K562 (cell line): Measurements from ENCODE around the gene NUDT21. TPM values are rescaled to one million over a fixed set of nuclear protein-coding genes. Genes with fewer than 3 reads are reported as not detected.
A peak's percentile ranks its signal among the peaks of the same experiment; 100 is the strongest.

Experiments
- ATAC-seq: fragments of 200-7000 bp; cut with Tn5 transposase; 3 replicates; pipeline ENCODE4 v1.9.1; 2020; ENCODE audit warnings: moderate library complexity
- BruUV-seq: library from RNA; stranded (reverse); fragments of 400-500 nt; replicated peaks from 2 replicates; lab custom pipeline; 2021; lab: Mats Ljungman, UMichigan
- CTCF ChIA-PET: fragments of 300-600 bp; formaldehyde crosslinking; extraction: SDS; loops from one replicate; lab custom pipeline; 2021; ENCODE audit warnings: low intra/inter-chr PET ratio; lab: Yijun Ruan, JAX
- POLR2A ChIA-PET: fragments of 300-600, 350-650 bp; sonication (Branson Sonifier 250); formaldehyde crosslinking; extraction: SDS; loops from one replicate; lab custom pipeline; 2021; ENCODE audit warnings: antibody characterized with exemption, inconsistent platforms; lab: Yijun Ruan, JAX
- DNase-seq, 4 experiments: peaks; one replicate each; pipeline versions ENCODE4 v3.0.0 to v3.0.0-alpha.2; 2011 to 2018; ENCODE audit warnings: low spot score in 3 of 4, mixed read lengths in 3 of 4; ENCODE audit errors: extremely low read depth in 1 of 4
- FAIRE-seq: peaks from 2 replicates; lab custom pipeline; 2011; peaks lifted over from hg19 to GRCh38; lab: Jason Lieb, UNC
- H2AFZ ChIP-seq: 2 replicates; pipeline ENCODE4 v1.6.0; 2011; ENCODE audit warnings: low read depth, low read length, control low read depth, inconsistent platforms
- H3K27ac ChIP-seq: fragments of 200-600 bp; 3 replicates; pipeline ENCODE4 v1.8.0; 2011; ENCODE audit warnings: low read depth, mild to moderate bottlenecking, control low read depth, inconsistent platforms, low read length, moderate library complexity, mixed read lengths; ENCODE audit errors: extremely low read depth
- H3K27me3 ChIP-seq, 2 experiments: fragments of 300-600 bp in 1 of 2; 2 replicates in 1 of 2; 3 replicates in 1 of 2; pipeline versions ENCODE4 v1.6.0 to v1.8.0; 2011; ENCODE audit warnings: inconsistent platforms in 2 of 2, low read length in 2 of 2, mild to moderate bottlenecking in 1 of 2, mixed read lengths in 1 of 2, moderate library complexity in 1 of 2; ENCODE audit not compliant: control insufficient read depth in 2 of 2, insufficient read depth in 2 of 2
- H3K36me3 ChIP-seq: fragments of 300-600 bp; 3 replicates; pipeline ENCODE4 v1.8.0; 2011; ENCODE audit warnings: mild to moderate bottlenecking, low read length, inconsistent platforms; ENCODE audit not compliant: control insufficient read depth, insufficient read depth
- H3K4me1 ChIP-seq, 2 experiments: fragments of 200-600 bp in 1 of 2; replicated peaks in 1 of 2; 2 replicates in 1 of 2; 3 replicates in 1 of 2; pipeline versions ENCODE4 v1.5.1 to v1.8.0; 2011; ENCODE audit warnings: inconsistent platforms in 2 of 2, low read length in 2 of 2, mild to moderate bottlenecking in 1 of 2, mixed read lengths in 1 of 2, moderate library complexity in 1 of 2; ENCODE audit not compliant: control insufficient read depth in 2 of 2, insufficient read depth in 2 of 2
- H3K4me2 ChIP-seq: 2 replicates; pipeline ENCODE4 v1.6.1; 2011; ENCODE audit warnings: low read length, control low read depth, inconsistent platforms, mixed read lengths; ENCODE audit not compliant: insufficient read depth
- H3K4me3 ChIP-seq: fragments of 200-600 bp; sonication (generic), shearing (Covaris generic); 2 replicates; pipeline ENCODE4 v1.5.1; 2016; ENCODE audit warnings: control low read depth, inconsistent platforms
- H3K79me2 ChIP-seq: fragments of 200-600 bp; 3 replicates; pipeline ENCODE4 v1.8.0; 2011; ENCODE audit warnings: low read length, inconsistent platforms; ENCODE audit not compliant: control insufficient read depth, insufficient read depth
- H3K9ac ChIP-seq, 2 experiments: 2 replicates each; pipeline versions ENCODE4 v1.6.0 to v1.6.1; 2011; ENCODE audit warnings: low read depth in 2 of 2, low read length in 2 of 2, control low read depth in 1 of 2, inconsistent platforms in 1 of 2, mild to moderate bottlenecking in 1 of 2, mixed read lengths in 1 of 2; ENCODE audit not compliant: insufficient read depth in 1 of 2
- H3K9me1 ChIP-seq: one replicate; pipeline ENCODE4 v1.6.0; 2011; ENCODE audit warnings: inconsistent platforms, mild to moderate bottlenecking, low read length, moderate library complexity; ENCODE audit not compliant: control insufficient read depth, insufficient read depth
- H3K9me3 ChIP-seq: replicated peaks from 2 replicates; pipeline ENCODE4 v1.5.1; 2011; ENCODE audit warnings: low read depth, low read length, inconsistent platforms; ENCODE audit not compliant: control insufficient read depth, insufficient read depth
- H4K20me1 ChIP-seq: replicated peaks from 2 replicates; pipeline ENCODE4 v1.6.1; 2011; ENCODE audit warnings: low read length, inconsistent platforms, mixed read lengths; ENCODE audit not compliant: control insufficient read depth, insufficient read depth
- WGBS: fragments of 100-300 bp; shearing (Covaris generic); methylation state at CpG from one replicate; pipeline ENCODE4 v1.1.6; 2016; ENCODE audit warnings: low coverage, mixed read lengths; ENCODE audit not compliant: insufficient coverage; ENCODE audit errors: missing lambda C conversion rate; 5-methylcytosine and 5-hydroxymethylcytosine counted together
- in situ Hi-C: fragments of 300-500 bp; cut with MboI; formaldehyde crosslinking; loops from 4 replicates; pipeline ENCODE4 v1.15.0; 2018; ENCODE audit warnings: inconsistent platforms, mixed read lengths
- intact Hi-C: fragments of 100-400 bp; cut with micrococcal nuclease; formaldehyde crosslinking; loops from 2 replicates; pipeline ENCODE4 v1.14.2; 2022
- polyA plus RNA-seq, 8 experiments: library from polyadenylated mRNA; depleted of rRNA in 4 of 8; stranded (reverse) in 5 of 8; unstranded in 3 of 8; fragments of >200 nt; fragmentation: Nextera tagmentation in 2 of 8; fragmentation: Illumina TruSeq in 1 of 8; extraction: Ambion mirVana in 2 of 8; extraction: Trizol in 1 of 8; gene quantifications; 2 replicates each; pipeline versions ENCODE4 v1.2.1 to v1.2.3, GENCODE V29; 2011 to 2014; ENCODE audit warnings: inconsistent platforms in 1 of 8, missing spikeins in 1 of 8
- total RNA-seq, 7 experiments: library from RNA; depleted of rRNA in 6 of 7; stranded (reverse); fragments of >200 nt in 6 of 7; fragmentation: Illumina TruSeq in 2 of 7; extraction: Trizol in 2 of 7; gene quantifications; 2 replicates each; pipeline versions ENCODE4 v1.2.1 to v1.2.3, GENCODE V29; 2011 to 2021; ENCODE audit warnings: low replicate concordance in 1 of 7
- TF ChIP-seq, protein P1 (sequence below), 3 experiments: IDR thresholded peaks in 2 of 3; conservative IDR thresholded peaks in 1 of 3; 2 replicates each; pipeline ENCODE4 v1.5.1; 2011 to 2012; ENCODE audit warnings: low read length in 3 of 3, mild to moderate bottlenecking in 3 of 3, control low read depth in 2 of 3, improper control_type of control experiment in 1 of 3, inconsistent platforms in 1 of 3, low read depth in 1 of 3, mixed read lengths in 1 of 3, moderate library complexity in 1 of 3; ENCODE audit not compliant: insufficient read depth in 2 of 3
- TF ChIP-seq, protein P2 (sequence below): fragments of 250-450 bp; sonication (Bioruptor Pico); IDR thresholded peaks from 2 replicates; pipeline ENCODE4 v1.4.0; 2020

The NUDT21 gene
- total and polyA plus RNA-seq, 9 of the 15 experiments (the other 6 are each of a cell fraction or from before 2014, with no cell fraction given), result 62.4 to 218 (median 121) TPM

DNA sequence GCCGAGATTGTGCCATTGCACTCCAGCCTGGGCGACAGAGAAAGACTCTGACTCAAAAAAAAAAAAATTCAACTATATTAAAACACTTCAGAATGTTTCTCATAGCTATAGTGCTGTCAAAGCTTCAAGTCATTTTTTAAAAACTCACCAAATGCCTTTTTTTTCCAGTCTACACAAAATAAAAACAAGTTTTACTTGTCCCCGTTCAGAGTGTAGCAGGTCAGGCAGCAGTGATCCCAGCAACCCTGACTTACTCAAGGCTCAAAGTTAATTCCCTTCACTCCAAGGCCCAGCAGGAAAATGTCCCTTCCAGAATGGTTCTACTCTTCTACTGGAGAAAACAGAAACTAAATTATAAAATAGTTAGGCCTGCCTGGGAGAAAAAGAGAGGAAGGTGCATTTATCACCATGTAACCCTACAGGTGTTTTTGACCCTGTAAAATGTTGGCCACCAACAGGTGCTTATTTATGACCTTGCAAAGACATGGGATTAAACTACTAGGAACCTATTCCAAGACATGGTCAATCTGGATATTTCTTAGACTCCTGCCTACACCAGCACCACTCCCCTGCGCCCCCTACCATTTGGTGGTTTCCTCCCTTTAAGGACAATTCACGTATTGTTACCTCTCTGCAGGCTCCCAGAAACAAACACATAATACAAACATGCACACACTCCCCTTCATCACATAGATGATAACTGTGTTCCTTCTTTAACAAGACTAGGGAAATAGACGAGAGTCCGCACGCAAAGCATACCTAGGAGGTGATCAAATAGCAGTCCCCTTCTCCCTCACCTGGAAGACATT, 31.2 kb downstream of the NUDT21 start:
- H3K79me2 ChIP-seq, result peaks cover 96% of the 10 kb centered on the region
- no peaks in the 10 kb centered on the region for H3K9me3 ChIP-seq
- H3K9me1 ChIP-seq, result no peaks in the 10 kb centered on the region
- H3K36me3 ChIP-seq, result peaks cover 7% of the 10 kb centered on the region; the same call in 1 of the 3 replicates
- H3K4me1 ChIP-seq, result peaks cover 16 to 45% of the 10 kb centered on the region in 2 experiments
- no TSS peak for BruUV-seq
- ATAC-seq (no peak), DNase-seq (no peak), FAIRE-seq (no peak)
- TF ChIP-seq, protein P1, sequence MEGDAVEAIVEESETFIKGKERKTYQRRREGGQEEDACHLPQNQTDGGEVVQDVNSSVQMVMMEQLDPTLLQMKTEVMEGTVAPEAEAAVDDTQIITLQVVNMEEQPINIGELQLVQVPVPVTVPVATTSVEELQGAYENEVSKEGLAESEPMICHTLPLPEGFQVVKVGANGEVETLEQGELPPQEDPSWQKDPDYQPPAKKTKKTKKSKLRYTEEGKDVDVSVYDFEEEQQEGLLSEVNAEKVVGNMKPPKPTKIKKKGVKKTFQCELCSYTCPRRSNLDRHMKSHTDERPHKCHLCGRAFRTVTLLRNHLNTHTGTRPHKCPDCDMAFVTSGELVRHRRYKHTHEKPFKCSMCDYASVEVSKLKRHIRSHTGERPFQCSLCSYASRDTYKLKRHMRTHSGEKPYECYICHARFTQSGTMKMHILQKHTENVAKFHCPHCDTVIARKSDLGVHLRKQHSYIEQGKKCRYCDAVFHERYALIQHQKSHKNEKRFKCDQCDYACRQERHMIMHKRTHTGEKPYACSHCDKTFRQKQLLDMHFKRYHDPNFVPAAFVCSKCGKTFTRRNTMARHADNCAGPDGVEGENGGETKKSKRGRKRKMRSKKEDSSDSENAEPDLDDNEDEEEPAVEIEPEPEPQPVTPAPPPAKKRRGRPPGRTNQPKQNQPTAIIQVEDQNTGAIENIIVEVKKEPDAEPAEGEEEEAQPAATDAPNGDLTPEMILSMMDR (IDR thresholded peaks at IDR 0.05 in 2 of 3, conservative IDR thresholded peaks at IDR 0.05 in 1 of 3; ENCODE audit: insufficient read depth in 2 of 3, low read depth in 1 of 3, low read length in 3 of 3), result 0 out of 6 replicates have a peak, but pooled peaks of 1 of the 3 experiments have one; percentile 7
- TF ChIP-seq, protein P2, sequence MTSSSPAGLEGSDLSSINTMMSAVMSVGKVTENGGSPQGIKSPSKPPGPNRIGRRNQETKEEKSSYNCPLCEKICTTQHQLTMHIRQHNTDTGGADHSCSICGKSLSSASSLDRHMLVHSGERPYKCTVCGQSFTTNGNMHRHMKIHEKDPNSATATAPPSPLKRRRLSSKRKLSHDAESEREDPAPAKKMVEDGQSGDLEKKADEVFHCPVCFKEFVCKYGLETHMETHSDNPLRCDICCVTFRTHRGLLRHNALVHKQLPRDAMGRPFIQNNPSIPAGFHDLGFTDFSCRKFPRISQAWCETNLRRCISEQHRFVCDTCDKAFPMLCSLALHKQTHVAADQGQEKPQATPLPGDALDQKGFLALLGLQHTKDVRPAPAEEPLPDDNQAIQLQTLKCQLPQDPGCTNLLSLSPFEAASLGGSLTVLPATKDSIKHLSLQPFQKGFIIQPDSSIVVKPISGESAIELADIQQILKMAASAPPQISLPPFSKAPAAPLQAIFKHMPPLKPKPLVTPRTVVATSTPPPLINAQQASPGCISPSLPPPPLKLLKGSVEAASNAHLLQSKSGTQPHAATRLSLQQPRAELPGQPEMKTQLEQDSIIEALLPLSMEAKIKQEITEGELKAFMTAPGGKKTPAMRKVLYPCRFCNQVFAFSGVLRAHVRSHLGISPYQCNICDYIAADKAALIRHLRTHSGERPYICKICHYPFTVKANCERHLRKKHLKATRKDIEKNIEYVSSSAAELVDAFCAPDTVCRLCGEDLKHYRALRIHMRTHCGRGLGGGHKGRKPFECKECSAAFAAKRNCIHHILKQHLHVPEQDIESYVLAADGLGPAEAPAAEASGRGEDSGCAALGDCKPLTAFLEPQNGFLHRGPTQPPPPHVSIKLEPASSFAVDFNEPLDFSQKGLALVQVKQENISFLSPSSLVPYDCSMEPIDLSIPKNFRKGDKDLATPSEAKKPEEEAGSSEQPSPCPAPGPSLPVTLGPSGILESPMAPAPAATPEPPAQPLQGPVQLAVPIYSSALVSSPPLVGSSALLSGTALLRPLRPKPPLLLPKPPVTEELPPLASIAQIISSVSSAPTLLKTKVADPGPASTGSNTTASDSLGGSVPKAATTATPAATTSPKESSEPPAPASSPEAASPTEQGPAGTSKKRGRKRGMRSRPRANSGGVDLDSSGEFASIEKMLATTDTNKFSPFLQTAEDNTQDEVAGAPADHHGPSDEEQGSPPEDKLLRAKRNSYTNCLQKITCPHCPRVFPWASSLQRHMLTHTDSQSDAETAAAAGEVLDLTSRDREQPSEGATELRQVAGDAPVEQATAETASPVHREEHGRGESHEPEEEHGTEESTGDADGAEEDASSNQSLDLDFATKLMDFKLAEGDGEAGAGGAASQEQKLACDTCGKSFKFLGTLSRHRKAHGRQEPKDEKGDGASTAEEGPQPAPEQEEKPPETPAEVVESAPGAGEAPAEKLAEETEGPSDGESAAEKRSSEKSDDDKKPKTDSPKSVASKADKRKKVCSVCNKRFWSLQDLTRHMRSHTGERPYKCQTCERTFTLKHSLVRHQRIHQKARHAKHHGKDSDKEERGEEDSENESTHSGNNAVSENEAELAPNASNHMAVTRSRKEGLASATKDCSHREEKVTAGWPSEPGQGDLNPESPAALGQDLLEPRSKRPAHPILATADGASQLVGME, result no peak
- WGBS, result 86% methylated on average over 8 of the region's 8 CpGs
- CTCF ChIA-PET, result no interaction called here
- H3K27me3 ChIP-seq, result no peaks in the 10 kb centered on the region
- no peak overlapping the region for H3K9ac ChIP-seq
- no peak overlapping the region; the same call in 1 of the 2 replicates for H3K4me2 ChIP-seq
- no peak overlapping the region for H3K4me3 ChIP-seq
- POLR2A ChIA-PET, result interaction anchor here (1.1 kb wide), 1 partner anchor 79 kb away, joined by 3 read pairs; no protein-coding TSS in a partner anchor
- peaks cover 15% of the 10 kb centered on the region; the same call in 1 of the 2 replicates for H4K20me1 ChIP-seq
- no peak overlapping the region for H2AFZ ChIP-seq
- in situ Hi-C loops, result no loop called here
- intact Hi-C loops, result no loop called here
- H3K27ac ChIP-seq, result no peak overlapping the region
